RWPE2 (cell line): ENCODE measurements around the gene SVEP1.
A peak's percentile ranks its signal among the peaks of the same experiment; 100 is the strongest.
"Not testable (repeated sequence)": the region's sequence is repeated elsewhere in the genome, so short reads cannot be mapped to it uniquely, and the experiment has no call there.

Source experiments
- ATAC-seq: fragments of 200-7000 bp; cut with Tn5 transposase; 3 replicates; pipeline ENCODE4 v1.9.1; 2021; ENCODE audit warnings: low read depth
- DNase-seq: peaks from one replicate; pipeline ENCODE4 v3.0.0-alpha.2; 2020; ENCODE audit warnings: low spot score
- H3K27ac ChIP-seq: fragments of 450-650 bp; 2 replicates; pipeline ENCODE4 v1.5.1; 2017; ENCODE audit warnings: mild to moderate bottlenecking; ENCODE audit not compliant: poor library complexity, severe bottlenecking
- H3K27me3 ChIP-seq: fragments of 250-450 bp; sonication (Bioruptor Pico); 2 replicates; pipeline ENCODE4 v1.5.1; 2021; ENCODE audit warnings: mild to moderate bottlenecking, moderate library complexity; ENCODE audit not compliant: insufficient read depth, poor library complexity, severe bottlenecking
- H3K36me3 ChIP-seq: fragments of 250-450 bp; sonication (Bioruptor Pico); 2 replicates; pipeline ENCODE4 v1.5.1; 2020; ENCODE audit warnings: low read depth, mild to moderate bottlenecking, moderate library complexity
- H3K4me1 ChIP-seq: fragments of 250-450 bp; sonication (Bioruptor Pico); 2 replicates; pipeline ENCODE4 v1.5.1; 2021; ENCODE audit warnings: mild to moderate bottlenecking, moderate library complexity; ENCODE audit not compliant: insufficient read depth, poor library complexity, severe bottlenecking
- H3K4me3 ChIP-seq: fragments of 250-450 bp; sonication (Bioruptor Pico); 2 replicates; pipeline ENCODE4 v1.5.1; 2021; ENCODE audit warnings: mild to moderate bottlenecking, moderate library complexity; ENCODE audit not compliant: severe bottlenecking
- H3K9me3 ChIP-seq: fragments of 250-450 bp; sonication (Bioruptor Pico); 2 replicates; pipeline ENCODE4 v1.5.1; 2021; ENCODE audit warnings: mild to moderate bottlenecking, moderate library complexity; ENCODE audit not compliant: severe bottlenecking
- TF ChIP-seq, protein P1 (sequence below): fragments of 450-650 bp; IDR thresholded peaks from one replicate; pipeline ENCODE4 v1.5.1; 2017; ENCODE audit warnings: mild to moderate bottlenecking, moderate library complexity; ENCODE audit not compliant: poor library complexity, severe bottlenecking

SVEP1 gene

GRCh38 chr9:110532908-110533665 lies 46.5 kb downstream of the SVEP1 start:
- H3K4me1 ChIP-seq: peaks cover 22% of the 10 kb centered on the region
- no peaks in the 10 kb centered on the region for H3K36me3 ChIP-seq
- H3K27ac ChIP-seq: no peak overlapping the region
- TF ChIP-seq, protein P1, sequence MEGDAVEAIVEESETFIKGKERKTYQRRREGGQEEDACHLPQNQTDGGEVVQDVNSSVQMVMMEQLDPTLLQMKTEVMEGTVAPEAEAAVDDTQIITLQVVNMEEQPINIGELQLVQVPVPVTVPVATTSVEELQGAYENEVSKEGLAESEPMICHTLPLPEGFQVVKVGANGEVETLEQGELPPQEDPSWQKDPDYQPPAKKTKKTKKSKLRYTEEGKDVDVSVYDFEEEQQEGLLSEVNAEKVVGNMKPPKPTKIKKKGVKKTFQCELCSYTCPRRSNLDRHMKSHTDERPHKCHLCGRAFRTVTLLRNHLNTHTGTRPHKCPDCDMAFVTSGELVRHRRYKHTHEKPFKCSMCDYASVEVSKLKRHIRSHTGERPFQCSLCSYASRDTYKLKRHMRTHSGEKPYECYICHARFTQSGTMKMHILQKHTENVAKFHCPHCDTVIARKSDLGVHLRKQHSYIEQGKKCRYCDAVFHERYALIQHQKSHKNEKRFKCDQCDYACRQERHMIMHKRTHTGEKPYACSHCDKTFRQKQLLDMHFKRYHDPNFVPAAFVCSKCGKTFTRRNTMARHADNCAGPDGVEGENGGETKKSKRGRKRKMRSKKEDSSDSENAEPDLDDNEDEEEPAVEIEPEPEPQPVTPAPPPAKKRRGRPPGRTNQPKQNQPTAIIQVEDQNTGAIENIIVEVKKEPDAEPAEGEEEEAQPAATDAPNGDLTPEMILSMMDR: no peak
- no peak for ATAC-seq
- no peak overlapping the region for H3K4me3 ChIP-seq
- no peak for DNase-seq
- no peaks in the 10 kb centered on the region for H3K27me3 ChIP-seq
- no peaks in the 10 kb centered on the region for H3K9me3 ChIP-seq

DNA sequence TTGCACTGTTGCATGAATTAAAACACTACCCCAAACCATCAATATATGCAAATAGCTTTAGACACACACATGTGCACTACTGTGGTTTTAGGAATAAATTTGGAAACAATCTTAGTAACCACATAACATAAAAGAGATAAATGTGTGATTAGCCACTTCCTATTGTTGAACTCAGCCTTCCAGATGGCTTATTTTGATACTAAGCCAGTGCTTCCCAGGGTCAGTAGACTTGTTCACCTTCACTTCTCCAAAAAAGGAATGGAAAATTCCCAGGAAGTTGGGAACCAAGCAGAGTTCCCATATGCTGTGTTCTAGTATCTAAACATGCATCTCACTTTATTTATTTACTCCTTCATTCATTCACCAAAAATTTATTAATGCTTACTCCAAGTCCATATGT lies 47.8 kb downstream of the SVEP1 start:
- Histone ChIP-seq H3K36me3 (no peaks in the 10 kb centered on the region), H3K27me3 (no peaks in the 10 kb centered on the region), H3K4me3 (no peak overlapping the region), H3K9me3 (no peaks in the 10 kb centered on the region), H3K4me1 (peaks cover 10% of the 10 kb centered on the region), H3K27ac (no peak overlapping the region)
- DNase-seq (no peak), ATAC-seq (no peak; the same call in 2 of the 3 replicates)
- TF ChIP-seq, protein P1: no peak

GRCh38 chr9:110531241-110531640 lies 48.3 kb downstream of the SVEP1 start:
- not testable (repeated sequence) for H3K36me3 ChIP-seq, H3K4me3 ChIP-seq, ATAC-seq, H3K27ac ChIP-seq, H3K9me3 ChIP-seq, H3K4me1 ChIP-seq, H3K27me3 ChIP-seq, DNase-seq

DNA sequence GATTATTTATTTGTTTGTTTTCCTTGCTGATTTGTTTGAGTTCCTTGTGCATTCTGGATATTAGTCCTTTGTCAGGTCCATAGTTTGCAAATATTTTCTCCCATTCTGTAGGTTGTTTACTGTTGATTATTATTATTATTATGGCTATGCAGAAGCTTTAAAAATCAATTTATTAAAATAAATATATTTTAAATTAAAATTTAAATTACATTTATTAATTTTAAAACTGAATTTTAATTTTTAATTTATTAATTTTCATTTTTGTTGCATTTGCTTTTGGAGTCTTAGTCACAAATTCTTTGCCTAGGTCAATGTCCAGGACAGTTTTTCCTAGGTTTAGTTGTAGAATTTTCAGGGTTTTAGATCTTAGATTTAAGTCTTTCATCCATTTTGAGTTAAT lies 50.9 kb downstream of the SVEP1 start:
- Histone ChIP-seq H3K36me3 (no peaks in the 10 kb centered on the region), H3K9me3 (no peaks in the 10 kb centered on the region), H3K4me1 (no peaks in the 10 kb centered on the region), H3K27me3 (no peaks in the 10 kb centered on the region), H3K4me3 (no peak overlapping the region), H3K27ac (no peak overlapping the region)
- DNase-seq: no peak
- no peak for ATAC-seq
- TF ChIP-seq, protein P1: no peak

GRCh38 chr9:110526426-110526825 lies 53.1 kb downstream of the SVEP1 start:
- Histone ChIP-seq H3K4me3 (no peak overlapping the region), H3K4me1 (peaks cover 3% of the 10 kb centered on the region), H3K9me3 (no peaks in the 10 kb centered on the region), H3K36me3 (no peaks in the 10 kb centered on the region), H3K27me3 (no peaks in the 10 kb centered on the region), H3K27ac (peak overlapping the region; percentile 27)
- peak; percentile 65; the same call in 2 of the 3 replicates for ATAC-seq
- TF ChIP-seq, protein P1: no peak
- DNase-seq: no peak
